Endometrium (tissue), 2 donors: ENCODE data around the gene SDHAF3.

ENCODE experiments used
- FAIRE-seq: peaks from 2 replicates; lab custom pipeline; 2012; peaks lifted over from hg19 to GRCh38; lab: Jason Lieb, UNC
- donor health status: control.
- donor health status: control.

Gene SDHAF3

GRCh38 chr7:97219237-97219636 is 101.7 kb downstream of the SDHAF3 start:
- FAIRE-seq = no peak

GRCh38 chr7:97224316-97224715 is 106.8 kb downstream of the SDHAF3 start:
- no peak for FAIRE-seq

GRCh38 chr7:97226541-97226940 is 109.0 kb downstream of the SDHAF3 start:
- FAIRE-seq = no peak
